Gastrocnemius medialis (tissue), 4 donors: ENCODE results near the gene TESK2.

ENCODE experiments used
- CTCF ChIP-seq, 5 experiments: fragments of 450-650 bp in 3 of 5; fragments of 200-600 bp in 2 of 5; sonication (generic) in 2 of 5; IDR thresholded peaks in 4 of 5; conservative IDR thresholded peaks in 1 of 5; 1 replicate in 4 of 5; 2 replicates in 1 of 5; pipeline ENCODE4 v1.5.1; 2016 to 2019; ENCODE audit warnings: antibody characterized with exemption in 5 of 5, mild to moderate bottlenecking in 3 of 5, moderate library complexity in 3 of 5
- POLR2A ChIP-seq, 2 donors: fragments of 450-650 bp; IDR thresholded peaks; one replicate each; pipeline ENCODE4 v1.6.1; 2017; ENCODE audit warnings: antibody characterized with exemption in 2 of 2, mild to moderate bottlenecking in 2 of 2, moderate library complexity in 2 of 2

- TF ChIP-seq CTCF (IDR thresholded peaks at IDR 0.05 in 4 of 5, conservative IDR thresholded peaks at IDR 0.05 in 1 of 5): no peak
- TF ChIP-seq POLR2A (IDR thresholded peaks at IDR 0.05): no peak
These were observed 16.9 kb upstream of the TESK2 start for GRCh38 chr1:45507893-45508292.
